Endothelial cell (in vitro differentiated cells): Measurements from ENCODE around the gene MAGEA11. TPM values are rescaled to one million over a fixed set of nuclear protein-coding genes. Genes with fewer than 3 reads are reported as not detected.

Experiments used
- DNase-seq: peaks from one replicate; pipeline ENCODE4 v3.0.0; 2021; ENCODE audit warnings: low spot score
- H3K27ac Mint-ChIP-seq: one replicate; pipeline ENCODE4 v1.8.0; 2021; ENCODE audit warnings: mixed read lengths, inconsistent platforms; ENCODE audit not compliant: unreplicated experiment
- H3K27me3 Mint-ChIP-seq: one replicate; pipeline ENCODE4 v1.8.0; 2021; ENCODE audit warnings: mild to moderate bottlenecking, moderate library complexity, mixed read lengths, inconsistent platforms; ENCODE audit not compliant: unreplicated experiment
- H3K36me3 Mint-ChIP-seq: one replicate; pipeline ENCODE4 v1.8.0; 2021; ENCODE audit warnings: mild to moderate bottlenecking, low read depth, mixed read lengths, inconsistent platforms; ENCODE audit not compliant: unreplicated experiment
- H3K4me1 Mint-ChIP-seq: one replicate; pipeline ENCODE4 v1.8.0; 2021; ENCODE audit warnings: mild to moderate bottlenecking, mixed read lengths, inconsistent platforms; ENCODE audit not compliant: unreplicated experiment
- H3K4me3 Mint-ChIP-seq: one replicate; pipeline ENCODE4 v1.8.0; 2021; ENCODE audit warnings: mild to moderate bottlenecking, mixed read lengths, inconsistent platforms; ENCODE audit not compliant: unreplicated experiment
- H3K9me3 Mint-ChIP-seq: one replicate; pipeline ENCODE4 v1.8.0; 2021; ENCODE audit warnings: mixed read lengths, inconsistent platforms; ENCODE audit not compliant: unreplicated experiment
- CTCF ChIP-seq: fragments of 200-600 bp; sonication (generic); IDR thresholded peaks from one replicate; pipeline ENCODE4 v1.5.0; 2021; ENCODE audit warnings: antibody characterized with exemption; ENCODE audit not compliant: unreplicated experiment
- total RNA-seq: library from RNA; stranded (reverse); fragmentation: NEBNext Ultra II Directional; extraction: Animal tissue kit (Norgen Biotek cat#: 25700); gene quantifications from one replicate; pipeline ENCODE4 v1.2.1, GENCODE V29; 2021; ENCODE audit not compliant: unreplicated experiment

MAGEA11 gene
- total RNA-seq, 1 donor from 2014 or later: not detected

GRCh38 chrX:149699761-149700160 is 12.1 kb upstream of the MAGEA11 start:
- TF ChIP-seq CTCF: no peak
- no peaks in the 10 kb centered on the region for H3K9me3 Mint-ChIP-seq
- no peak overlapping the region for H3K27ac Mint-ChIP-seq
- DNase-seq: no peak
- H3K27me3 Mint-ChIP-seq: no peaks in the 10 kb centered on the region
- H3K36me3 Mint-ChIP-seq: peaks cover 3% of the 10 kb centered on the region
- H3K4me1 Mint-ChIP-seq: no peaks in the 10 kb centered on the region
- no peak overlapping the region for H3K4me3 Mint-ChIP-seq

- Mint-ChIP-seq H3K36me3 (no peaks in the 10 kb centered on the region), H3K4me3 (no peak overlapping the region), H3K27me3 (no peaks in the 10 kb centered on the region), H3K4me1 (no peaks in the 10 kb centered on the region), H3K9me3 (no peaks in the 10 kb centered on the region), H3K27ac (no peak overlapping the region)
- DNase-seq: no peak
- TF ChIP-seq CTCF: no peak
Observed at GRCh38 chrX:149704664-149705063, 7.2 kb upstream of the MAGEA11 start.

GRCh38 chrX:149707147-149707901 is 4.5 kb upstream of the MAGEA11 start:
- Mint-ChIP-seq H3K27me3 (no peaks in the 10 kb centered on the region), H3K4me3 (no peak overlapping the region), H3K9me3 (no peaks in the 10 kb centered on the region), H3K36me3 (no peaks in the 10 kb centered on the region), H3K4me1 (no peaks in the 10 kb centered on the region), H3K27ac (no peak overlapping the region)
- DNase-seq: no peak
- TF ChIP-seq CTCF: no peak

GRCh38 chrX:149712831-149713230 is 971 bp downstream of the MAGEA11 start:
- Mint-ChIP-seq H3K4me1 (peaks cover under 1% of the 10 kb centered on the region), H3K36me3 (no peaks in the 10 kb centered on the region), H3K4me3 (no peak overlapping the region), H3K9me3 (no peaks in the 10 kb centered on the region), H3K27ac (no peak overlapping the region), H3K27me3 (no peaks in the 10 kb centered on the region)
- no peak for TF ChIP-seq CTCF
- no peak for DNase-seq

- no peak for TF ChIP-seq CTCF
- Mint-ChIP-seq H3K9me3 (no peaks in the 10 kb centered on the region), H3K27me3 (no peaks in the 10 kb centered on the region), H3K4me1 (peaks cover 2% of the 10 kb centered on the region), H3K27ac (no peak overlapping the region), H3K4me3 (no peak overlapping the region), H3K36me3 (no peaks in the 10 kb centered on the region)
- no peak for DNase-seq
Observed at GRCh38 chrX:149713279-149714050, 1.6 kb downstream of the MAGEA11 start.
